ENCODE data around the gene ZPBP.
A peak's percentile ranks its signal among the peaks of the same experiment; 100 is the strongest.
"Not testable (repeated sequence)": the region's sequence is repeated elsewhere in the genome, so short reads cannot be mapped to it uniquely, and the experiment has no call there.

ZPBP gene

DNA sequence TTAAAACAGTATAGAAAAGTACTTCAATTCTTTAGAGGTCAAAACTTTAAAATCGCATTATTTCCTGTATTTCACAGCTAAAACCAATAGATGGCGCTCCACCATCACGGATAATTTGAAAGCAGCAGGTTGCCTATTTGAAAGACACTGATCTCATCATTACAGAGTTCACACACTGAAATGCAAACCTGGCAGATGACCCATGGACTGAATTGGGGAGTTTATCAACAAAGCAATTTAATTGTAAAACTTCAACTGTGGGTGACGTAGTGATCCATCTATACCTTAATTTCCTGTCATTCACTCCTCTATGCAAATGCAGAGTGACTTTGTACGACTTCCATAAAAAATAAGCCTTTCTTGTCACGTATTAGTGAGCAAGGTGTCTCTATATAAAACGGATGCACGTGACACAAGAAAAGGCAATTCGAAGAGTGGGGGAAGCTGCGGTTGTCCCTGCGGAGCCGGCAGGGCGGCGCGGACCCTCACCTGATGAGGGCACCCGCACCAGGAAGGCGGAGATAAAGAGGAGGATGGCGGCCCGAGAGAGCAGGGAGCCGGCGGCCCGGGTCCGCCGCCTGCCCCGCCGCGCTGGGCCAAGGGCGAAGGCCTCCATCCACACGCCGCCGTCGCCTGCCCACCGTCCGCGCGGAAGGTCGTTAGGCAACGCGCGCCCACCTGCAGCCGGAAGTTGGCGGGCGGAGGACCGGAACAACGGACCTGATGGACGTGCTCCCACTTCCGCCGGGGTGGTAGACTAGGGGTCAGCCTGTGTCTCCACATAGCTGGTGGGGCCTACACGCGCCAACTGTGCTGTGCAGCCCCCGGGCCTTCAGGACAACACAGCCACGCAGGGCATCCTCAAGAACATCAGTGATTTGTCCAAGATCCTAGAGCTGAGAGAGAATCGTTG, at the start of gene ZPBP:
ZPBP (minus strand) TSS at position 668 of the 913 bp plus-strand sequence; CDS start at position 616, 52 bp downstream.
- peak; percentile 56 for DNase-seq

DNA sequence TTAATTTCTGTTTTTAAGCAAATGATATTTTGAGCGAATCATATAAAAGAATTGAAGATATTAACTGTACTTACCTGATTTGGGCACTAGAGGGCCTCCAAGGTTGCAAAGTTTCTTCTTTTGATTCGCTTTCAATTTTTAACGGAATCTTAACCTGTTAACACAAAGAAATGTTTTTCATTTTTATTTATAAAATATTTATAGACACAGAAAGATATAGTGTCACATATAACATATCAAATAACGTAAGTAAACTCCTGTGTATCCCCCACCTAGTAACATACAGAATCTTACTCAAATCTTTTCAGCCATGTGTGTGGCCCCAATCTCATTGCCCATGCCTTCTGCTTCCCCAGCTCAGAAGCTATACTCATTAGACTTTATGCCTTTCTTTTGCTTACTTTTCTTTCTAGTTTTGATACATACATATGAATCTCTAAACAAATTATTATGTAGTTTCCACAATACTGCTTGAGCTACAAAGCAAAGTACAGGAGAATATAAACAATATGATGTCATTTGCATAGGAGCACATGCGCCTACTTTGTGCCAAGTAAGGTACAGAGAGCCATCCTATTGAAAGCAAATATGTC, 49.5 kb upstream of the ZPBP start:
- DNase-seq, result peak; percentile 59

- DNase-seq, result no peak
These were observed 48.8 kb upstream of the ZPBP start for GRCh38 chr7:50141854-50142253.

DNA sequence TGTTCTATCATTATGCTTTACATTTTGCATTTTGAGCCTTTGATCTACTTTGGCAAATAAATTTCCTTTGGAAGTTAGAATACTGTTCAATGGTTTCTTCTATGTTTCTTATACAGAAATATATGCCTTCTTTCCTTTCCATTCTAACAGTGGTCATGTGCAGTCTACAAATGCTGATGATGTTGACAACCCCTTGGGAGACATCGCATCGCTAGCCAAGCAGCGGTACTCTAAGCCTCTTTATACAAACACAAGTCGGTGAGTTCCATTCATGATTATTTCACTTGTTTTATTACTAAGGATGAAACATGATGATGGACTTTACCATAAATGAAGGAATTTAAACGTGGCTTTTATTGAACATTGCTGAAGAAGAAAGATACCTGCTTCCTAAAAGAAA, 48.1 kb upstream of the ZPBP start:
- no peak for DNase-seq

GRCh38 chr7:50140688-50141087, 47.6 kb upstream of the ZPBP start:
- no peak for DNase-seq

- DNase-seq, result no peak
These were observed 45.1 kb upstream of the ZPBP start for GRCh38 chr7:50138101-50138500.

DNA sequence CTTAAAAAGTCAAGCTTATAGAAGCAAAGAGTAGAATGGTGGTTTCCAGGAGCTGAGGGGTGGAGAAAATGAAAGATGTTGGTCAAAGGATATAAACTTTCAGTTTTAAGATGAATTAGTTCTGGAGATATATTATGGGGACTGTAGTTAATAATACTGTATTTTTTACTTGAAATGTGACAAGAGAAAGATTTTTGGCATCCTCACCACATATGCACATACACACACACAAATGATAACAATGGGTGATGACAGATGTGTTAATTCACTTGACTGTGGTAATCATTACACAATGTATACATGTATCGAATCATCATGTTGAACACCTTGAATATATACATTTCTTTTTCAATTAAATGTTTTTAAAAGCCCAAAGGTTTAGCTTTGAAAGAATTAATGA, 32.7 kb upstream of the ZPBP start:
- no peak for DNase-seq

DNA sequence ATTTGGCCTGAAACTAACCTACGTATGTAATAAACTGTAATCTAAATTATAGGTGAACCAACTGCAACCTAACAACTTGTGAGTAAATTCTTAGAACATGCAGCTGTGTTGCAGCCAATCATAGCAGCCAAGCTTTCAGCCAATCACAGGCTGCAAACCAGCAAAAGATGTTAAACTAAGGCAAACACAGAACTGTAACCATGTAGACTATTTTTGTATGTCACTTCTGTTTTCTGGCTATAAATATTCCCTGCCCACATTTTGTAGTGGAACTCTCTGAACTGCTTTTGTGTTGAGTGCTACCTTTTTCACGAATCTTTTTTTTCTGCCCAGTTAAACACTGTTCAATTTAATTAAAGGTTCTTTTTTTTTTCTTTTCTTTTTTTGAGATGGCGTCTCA, 28.2 kb upstream of the ZPBP start:
- no peak for DNase-seq

- DNase-seq, result peak; percentile 4
These were observed 27.0 kb upstream of the ZPBP start for GRCh38 chr7:50119815-50120637.

DNA sequence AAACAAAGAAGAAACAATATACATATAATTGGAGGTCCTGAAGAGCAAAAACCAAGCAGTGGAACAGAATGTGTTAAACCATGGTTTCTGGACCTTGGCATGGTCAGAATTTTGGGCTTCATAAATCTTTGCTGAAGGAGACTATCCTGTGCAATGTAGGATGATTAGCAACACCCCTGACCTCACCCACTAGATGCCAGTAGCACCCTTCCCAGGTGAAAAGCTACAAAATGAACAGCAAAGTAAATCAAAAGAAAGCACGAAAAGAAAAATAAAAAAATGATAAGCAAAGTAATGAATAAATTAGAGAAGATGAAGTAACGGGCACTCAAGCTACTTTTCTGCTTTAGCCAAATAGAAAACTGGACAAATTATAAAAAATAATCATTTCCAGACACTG, 19.2 kb upstream of the ZPBP start:
- DNase-seq, result no peak

DNA sequence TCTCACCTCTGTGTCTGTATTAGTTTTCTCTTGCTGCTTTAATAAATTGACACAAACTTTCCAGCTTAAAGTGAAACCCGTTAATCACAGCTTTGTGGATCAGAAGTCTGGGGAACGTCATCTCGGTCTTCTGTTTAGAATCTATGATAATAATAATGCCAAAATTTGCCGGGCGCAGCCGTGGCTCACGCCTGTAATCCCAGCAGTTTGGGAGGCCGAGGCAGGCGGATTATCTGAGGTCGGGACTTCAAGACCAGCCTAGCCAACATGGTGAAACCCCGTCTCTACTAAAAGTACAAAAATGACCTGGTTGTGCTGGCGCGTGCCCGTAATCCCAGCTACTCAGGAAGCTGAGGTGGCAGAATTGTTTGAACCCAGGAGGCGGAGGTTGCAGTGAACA, 8.8 kb upstream of the ZPBP start:
- DNase-seq, result no peak

DNA sequence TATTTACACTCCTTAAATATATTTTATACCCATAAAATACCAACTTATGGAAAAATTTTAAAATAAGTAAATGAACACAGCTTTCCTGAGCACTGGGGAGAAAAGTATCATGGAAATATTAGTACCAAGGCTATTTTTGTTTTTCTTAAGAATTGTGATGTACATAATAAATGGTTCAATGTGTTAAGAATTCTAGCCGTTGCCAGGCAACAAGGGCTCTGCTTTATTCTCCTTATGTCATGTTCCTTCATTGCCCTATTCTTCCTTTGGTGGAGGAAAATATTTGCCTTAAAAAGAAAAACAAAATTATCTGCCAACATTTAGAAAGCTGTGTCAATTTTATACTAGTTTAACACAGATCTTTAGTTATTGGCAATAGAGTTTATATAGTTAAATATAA, 2.6 kb upstream of the ZPBP start:
- DNase-seq, result no peak

GRCh38 chr7:50088463-50089129, 4.5 kb downstream of the ZPBP start:
- DNase-seq, result no peak

GRCh38 chr7:50085344-50085743, 7.7 kb downstream of the ZPBP start:
- no peak for DNase-seq

DNA sequence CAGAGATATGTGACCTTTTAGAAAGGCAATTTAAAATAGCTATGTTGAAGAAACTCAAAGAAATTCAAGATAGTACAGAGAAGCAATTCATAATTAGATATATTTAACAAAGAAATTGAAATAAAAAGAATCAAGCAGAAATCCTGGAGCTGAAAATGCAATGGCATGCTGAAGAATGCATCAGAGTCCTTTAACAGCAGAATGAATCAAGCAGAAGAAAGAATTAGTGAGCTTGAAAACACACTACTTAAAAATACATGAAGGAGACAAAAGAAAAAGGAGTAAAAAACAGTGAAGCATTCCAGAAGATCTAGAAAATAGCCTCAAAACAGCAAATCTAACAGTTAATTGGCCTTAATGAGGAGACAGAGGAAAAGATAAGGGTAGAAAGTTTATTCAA, 20.0 kb downstream of the ZPBP start:
- peak; percentile 6 for DNase-seq

DNA sequence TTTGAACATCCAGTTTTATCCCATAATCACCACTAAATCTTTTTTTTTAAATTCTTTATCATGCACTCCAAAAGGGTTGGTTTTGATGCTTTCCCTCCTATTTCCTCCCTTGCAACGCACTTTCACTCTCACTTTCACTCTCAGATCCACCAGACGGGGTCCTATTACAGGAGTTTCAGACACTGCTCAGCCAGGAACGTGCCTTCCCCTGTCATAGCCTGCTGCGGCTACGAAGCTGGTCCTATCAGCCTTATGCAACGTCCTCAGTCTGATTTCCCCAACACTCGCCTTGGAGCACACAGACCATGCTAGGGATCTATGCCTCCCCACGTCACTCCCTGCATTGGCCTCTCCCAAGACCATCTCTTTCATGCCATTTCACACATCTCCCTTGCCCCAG, 23.4 kb downstream of the ZPBP start:
- DNase-seq, result peak; percentile 87

- DNase-seq, result peak; percentile 76
These were observed 24.0 kb downstream of the ZPBP start for GRCh38 chr7:50068850-50069551.

DNA sequence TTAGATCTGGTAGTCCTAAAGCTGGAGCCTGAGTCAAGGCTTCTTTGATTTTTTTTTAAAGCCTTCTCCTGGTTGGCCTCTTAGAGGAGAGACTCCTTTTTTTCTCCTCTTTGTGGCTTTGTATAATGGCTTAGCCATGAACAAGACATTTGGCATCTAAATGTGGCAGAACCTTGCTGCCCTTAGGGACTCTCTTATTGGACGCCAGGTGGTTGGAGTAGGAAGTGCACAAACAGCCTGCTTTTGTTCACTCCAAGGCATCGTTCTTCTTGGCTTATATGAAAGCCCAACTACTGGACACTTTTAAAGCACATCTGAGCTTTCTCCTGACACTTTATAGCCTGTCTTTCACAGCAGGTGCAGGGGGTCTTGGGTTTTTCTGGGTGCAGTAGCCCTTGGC, 25.0 kb downstream of the ZPBP start:
- DNase-seq, result peak; percentile 51

DNA sequence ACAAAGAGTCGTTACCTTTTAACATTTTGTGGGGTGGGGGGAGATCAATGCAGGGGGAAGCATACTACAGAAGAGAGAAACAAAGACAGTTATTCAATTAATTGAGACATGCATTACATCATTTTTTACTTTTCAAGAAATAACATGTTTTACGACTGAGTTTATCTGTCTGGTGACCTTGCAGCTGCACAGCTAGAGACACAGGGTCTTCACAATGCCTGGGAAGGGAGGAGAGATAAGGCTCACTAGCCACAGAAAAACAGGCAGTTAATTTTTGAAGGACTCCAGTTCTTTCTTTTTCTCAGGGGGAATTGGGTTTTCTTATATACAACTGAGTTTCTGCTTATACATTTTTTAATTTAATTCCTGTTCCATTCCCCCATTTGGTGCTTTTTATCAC, 30.1 kb downstream of the ZPBP start:
- peak; percentile 67 for DNase-seq

DNA sequence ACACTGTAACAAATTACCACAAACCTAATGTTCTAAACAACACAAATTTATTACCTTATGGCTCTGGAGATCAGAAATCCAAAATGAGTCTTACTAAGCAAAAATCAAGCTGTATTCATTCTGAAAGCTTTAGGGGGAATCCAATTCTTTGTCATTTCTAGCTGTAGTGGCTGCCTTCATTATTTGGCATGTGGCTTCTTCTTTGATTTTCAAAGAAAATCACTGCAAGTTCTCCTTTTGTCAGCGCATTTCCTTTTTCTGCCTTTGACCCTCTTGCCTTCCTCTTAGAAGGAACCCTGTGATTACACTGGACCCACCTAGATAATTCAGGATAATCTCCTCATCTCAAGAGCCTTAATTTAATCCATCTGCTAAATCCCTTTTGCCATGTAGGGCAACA, 36.9 kb downstream of the ZPBP start:
- DNase-seq, result peak; percentile 55

- no peak for DNase-seq
These were observed 45.3 kb downstream of the ZPBP start for GRCh38 chr7:50047716-50048115.

DNA sequence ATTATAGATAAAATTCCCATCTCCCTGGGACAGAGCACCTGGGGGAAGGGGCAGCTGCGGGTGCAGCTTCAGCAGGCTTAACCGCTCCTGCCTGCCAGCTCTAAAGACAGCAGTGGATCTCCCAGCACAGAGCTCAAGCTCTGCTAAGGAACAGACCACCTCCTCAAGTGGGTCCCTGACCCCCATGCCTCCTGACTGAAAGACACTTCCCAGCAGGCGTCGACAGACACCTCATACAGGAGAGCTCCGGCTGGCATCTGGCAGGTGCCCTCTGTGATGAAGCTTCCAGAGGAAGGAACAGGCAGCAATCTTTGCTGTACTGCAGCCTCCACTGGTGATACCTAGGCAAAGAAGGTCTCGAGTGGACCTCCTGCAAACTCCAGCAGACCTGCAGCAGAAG, 51.9 kb downstream of the ZPBP start:
- not testable (repeated sequence) for DNase-seq

All from OCI-M1 (cell line).